Stimulated activated CD8-positive, alpha-beta memory T cell treated with anti-CD3 and anti-CD28 coated beads, Interleukin-7, amount 100 ng/mL, for 24 hours (primary cell): ENCODE data around the gene FAM43B.

ENCODE experiments used
- DNase-seq: peaks from one replicate; pipeline ENCODE4 v3.0.0-alpha.2; 2020; ENCODE audit warnings: low read depth

FAM43B gene

DNA sequence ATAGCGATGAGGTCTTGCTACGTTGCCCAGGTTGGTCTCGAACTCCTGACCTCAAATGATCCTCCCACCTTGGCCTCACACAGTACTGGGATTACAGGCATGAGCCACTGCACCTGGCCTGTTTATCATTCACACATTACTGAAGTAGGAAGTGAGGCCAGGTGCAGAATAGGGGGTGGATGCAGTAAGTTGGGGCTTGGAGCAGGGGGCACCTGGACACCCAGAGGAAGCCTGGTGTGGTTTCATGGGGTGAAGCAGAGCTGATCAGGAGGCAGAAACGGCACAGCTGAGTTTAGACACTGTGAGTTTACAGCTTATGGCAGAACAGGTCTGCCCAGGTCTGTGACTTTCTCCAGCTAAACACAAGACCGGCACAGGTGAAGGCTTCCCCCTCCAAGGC lies 41.4 kb downstream of the FAM43B start:
- DNase-seq: no peak

DNA sequence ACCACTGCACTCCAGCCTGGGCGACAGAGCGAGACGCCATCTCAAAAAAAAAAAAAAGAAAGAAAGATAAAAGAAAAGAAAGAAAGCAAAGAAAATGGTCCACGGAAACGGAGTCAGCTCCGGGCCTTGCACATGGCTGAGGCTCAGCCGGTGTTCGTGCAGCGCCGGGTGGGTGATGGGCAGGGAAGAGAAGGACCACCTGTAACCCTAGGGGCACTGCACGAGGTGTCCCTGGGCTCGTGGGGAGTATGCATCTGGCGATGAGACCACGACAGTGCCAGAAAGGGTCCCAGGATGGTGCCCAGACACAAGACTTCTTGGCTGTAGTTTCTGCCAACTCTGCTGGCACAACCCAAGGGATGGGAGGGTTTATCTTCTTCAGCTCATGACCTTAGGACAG lies 42.4 kb downstream of the FAM43B start:
- no peak for DNase-seq

DNA sequence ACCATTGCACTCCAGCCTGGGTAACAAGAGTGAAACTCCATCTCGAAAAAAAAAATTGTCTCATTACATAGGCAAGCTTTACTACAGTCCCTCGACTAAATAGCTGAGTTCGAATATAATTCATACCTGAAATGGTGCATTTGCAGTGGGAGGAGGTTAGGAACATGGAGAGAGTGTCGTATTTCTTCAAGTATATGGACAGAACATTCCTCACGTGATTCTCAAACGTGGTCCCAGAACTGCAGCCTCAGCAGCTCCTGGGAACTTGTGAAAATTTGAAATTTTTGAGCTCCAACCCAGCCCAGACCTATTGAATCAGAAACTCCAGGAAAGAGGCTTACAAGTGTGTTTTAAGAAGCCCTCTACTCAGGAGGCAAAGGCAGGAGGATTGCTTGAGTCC lies 43.7 kb downstream of the FAM43B start:
- no peak for DNase-seq

DNA sequence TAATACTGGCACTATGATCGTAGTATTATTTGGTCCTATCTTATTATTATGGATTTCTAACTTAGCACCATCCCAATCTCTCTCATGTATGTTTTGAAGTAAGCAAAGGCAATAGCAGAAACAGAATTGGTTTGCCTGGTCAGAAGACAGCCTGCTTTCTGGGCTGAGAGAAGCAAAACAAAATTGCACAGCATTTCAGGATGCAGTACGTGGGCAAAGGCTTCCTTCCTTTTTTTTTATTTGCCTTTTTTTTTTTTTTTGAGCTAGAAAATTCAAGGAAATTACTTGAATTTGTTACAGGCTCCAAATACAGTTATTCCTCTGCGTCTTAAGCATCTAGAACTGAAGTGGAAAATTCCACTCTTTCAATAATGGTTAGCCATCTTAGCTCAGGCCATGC lies 45.3 kb downstream of the FAM43B start:
- DNase-seq: no peak

DNA sequence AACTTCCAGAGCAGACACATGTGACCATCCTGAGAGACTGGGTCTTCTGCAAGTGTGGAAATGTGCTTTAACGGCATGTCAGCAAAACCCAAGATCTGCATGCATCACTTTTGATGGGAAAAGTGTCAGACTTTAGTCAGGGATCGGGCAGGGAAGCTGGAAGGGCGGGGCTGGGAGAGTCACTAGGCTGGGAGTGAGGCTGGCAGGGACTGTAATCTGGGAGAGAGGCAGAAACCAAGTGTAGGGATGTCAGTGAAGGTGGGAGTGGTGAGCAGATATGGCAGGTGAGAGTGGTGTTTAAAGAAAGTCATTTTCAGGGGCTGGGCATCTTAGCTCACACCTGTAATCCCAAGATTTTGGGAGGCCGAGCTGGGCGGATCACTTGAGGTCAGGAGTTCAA lies 47.8 kb downstream of the FAM43B start:
- DNase-seq: no peak

DNA sequence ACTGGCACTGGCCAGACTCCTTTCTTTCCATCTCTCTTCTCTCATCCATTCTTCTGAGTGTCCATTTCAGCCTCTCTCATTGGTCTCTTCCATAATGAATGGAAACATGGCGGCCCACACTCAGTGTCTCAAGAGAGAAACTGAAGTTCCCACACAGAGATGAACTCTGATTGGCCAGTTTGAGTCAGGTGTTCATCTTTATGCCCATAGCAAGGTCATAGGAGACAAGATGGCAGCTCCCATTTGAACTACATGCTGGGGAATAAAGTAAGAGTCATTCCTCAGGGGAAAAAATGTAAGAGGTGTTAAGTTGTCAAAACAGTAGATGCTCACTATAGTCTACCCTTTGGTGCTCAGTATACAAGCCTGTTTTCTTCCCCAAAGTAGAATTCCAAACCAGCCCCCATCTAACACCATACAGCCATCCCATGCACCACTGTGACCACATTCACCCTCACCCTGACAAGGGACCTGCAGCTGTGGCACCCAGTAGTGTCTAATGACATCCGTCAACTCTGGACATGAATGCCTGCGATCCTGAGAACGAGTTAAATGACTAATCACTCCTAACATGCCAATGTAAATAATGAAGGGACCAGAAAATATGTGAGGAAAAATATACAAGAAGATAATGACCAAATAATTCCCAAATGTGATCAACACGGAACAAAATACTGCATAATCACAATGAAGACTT lies 48.9 kb downstream of the FAM43B start:
- no peak for DNase-seq

DNA sequence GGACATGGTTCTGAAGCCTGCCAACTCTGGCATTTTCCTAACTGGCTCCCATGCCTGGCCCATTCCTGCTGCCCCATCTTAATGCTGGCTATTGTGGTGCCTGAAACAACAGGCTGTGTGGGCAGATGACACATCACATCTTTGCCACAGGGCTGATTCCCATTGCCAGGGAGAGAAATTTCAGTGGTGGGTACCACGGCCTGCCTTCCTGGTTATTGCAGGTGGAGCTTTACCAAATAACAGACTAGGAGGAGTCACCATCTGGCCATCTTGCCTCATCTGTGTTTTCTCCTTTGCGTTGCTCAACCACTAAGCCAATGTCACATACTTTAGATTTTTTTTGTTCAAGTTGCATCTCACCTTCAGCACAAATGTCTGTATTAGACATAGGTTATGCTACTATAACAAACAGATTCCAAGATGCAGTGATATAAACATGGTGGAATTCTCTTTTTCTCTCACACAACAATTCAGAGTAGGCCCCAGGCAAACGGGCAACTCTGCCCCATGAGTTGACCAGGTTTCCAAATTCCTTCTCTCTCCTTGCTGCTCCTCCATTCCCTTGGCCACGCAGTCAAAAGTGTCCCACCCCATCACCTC lies 50.6 kb downstream of the FAM43B start:
- DNase-seq: no peak

DNA sequence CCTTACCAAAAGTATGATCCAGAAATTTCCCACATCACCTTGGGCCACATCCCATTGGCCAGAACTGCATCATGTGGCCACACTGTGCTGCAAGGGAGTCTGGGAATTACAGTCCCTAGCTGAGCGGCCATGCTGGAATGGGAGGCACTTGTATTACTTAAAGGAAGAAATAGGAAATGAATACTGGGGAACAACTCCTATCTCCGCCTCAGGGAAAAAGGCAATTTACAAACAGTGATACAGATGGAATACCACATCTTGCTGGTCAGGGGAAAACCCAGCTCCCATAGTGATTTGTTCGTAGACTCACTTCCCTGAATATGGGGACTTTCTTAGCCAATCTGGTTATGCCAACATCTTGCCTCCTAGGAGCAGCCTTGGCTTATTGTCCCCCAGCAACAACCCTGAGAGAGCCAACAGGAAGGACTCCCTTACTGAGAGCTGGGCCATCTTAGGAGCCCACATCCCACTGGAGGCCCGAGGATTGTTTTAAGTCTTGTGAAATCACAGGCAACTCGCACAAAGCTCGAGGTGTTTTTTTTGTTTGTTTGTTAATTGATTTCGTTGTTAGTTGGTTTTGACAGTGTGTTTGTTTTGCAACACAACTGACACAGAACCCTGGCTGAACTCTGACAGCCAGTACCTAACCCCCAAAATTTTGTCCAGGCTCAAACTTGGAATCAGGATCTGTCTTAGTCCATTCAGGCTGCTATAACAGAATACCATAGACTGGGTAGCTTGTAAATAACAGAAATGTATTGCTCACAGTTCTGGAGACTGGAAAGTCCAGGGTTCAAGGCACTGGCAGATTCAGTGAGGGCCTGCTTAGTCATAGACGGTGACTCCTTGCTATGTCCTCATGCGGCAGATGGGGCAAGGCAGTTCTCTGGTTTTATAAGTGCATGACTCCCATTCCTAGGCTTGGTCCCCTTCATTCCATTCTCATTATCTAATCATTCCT lies 51.4 kb downstream of the FAM43B start:
- DNase-seq: no peak
